ENCODE data around the gene FHIT.

The FHIT gene

GRCh38 chr3:60427109-60427508, 824.1 kb downstream of the FHIT start:
- DNase-seq (ENCODE audit: low read depth), result no peak
- TF ChIP-seq CTCF (IDR thresholded peaks at IDR 0.05; ENCODE audit: control insufficient read depth, insufficient read depth, low read depth, low read length, missing control alignments), result no peak
- no peak overlapping the region for H3K4me3 ChIP-seq (ENCODE audit: control insufficient read depth, low read depth, low read length)

- no peak for TF ChIP-seq CTCF (IDR thresholded peaks at IDR 0.05; ENCODE audit: control insufficient read depth, insufficient read depth, low read depth, low read length, missing control alignments)
- H3K4me3 ChIP-seq (ENCODE audit: control insufficient read depth, low read depth, low read length), result no peak overlapping the region
- DNase-seq (ENCODE audit: low read depth), result no peak
Observed at GRCh38 chr3:60424942-60425341, 826.3 kb downstream of the FHIT start.

- TF ChIP-seq CTCF (IDR thresholded peaks at IDR 0.05; ENCODE audit: control insufficient read depth, insufficient read depth, low read depth, low read length, missing control alignments), result no peak
- H3K4me3 ChIP-seq (ENCODE audit: control insufficient read depth, low read depth, low read length), result no peak overlapping the region
- DNase-seq (ENCODE audit: low read depth), result no peak
Observed at GRCh38 chr3:60424034-60424433, 827.2 kb downstream of the FHIT start.

- H3K4me3 ChIP-seq (ENCODE audit: control insufficient read depth, low read depth, low read length), result no peak overlapping the region
- no peak for DNase-seq (ENCODE audit: low read depth)
- no peak for TF ChIP-seq CTCF (IDR thresholded peaks at IDR 0.05; ENCODE audit: control insufficient read depth, insufficient read depth, low read depth, low read length, missing control alignments)
Observed at GRCh38 chr3:60423556-60423955, 827.7 kb downstream of the FHIT start.

- DNase-seq (ENCODE audit: low read depth), result no peak
- TF ChIP-seq CTCF (IDR thresholded peaks at IDR 0.05; ENCODE audit: control insufficient read depth, insufficient read depth, low read depth, low read length, missing control alignments), result no peak
Observed at GRCh38 chr3:60421749-60422446, 829.4 kb downstream of the FHIT start.

GRCh38 chr3:60417576-60417975, 833.7 kb downstream of the FHIT start:
- TF ChIP-seq CTCF (IDR thresholded peaks at IDR 0.05; ENCODE audit: control insufficient read depth, insufficient read depth, low read depth, low read length, missing control alignments), result no peak
- no peak for DNase-seq (ENCODE audit: low read depth)
- H3K4me3 ChIP-seq (ENCODE audit: control insufficient read depth, low read depth, low read length), result no peak overlapping the region

More at GRCh38 chr3:60421749-60422446, 829.4 kb downstream of the FHIT start:
- no peak overlapping the region for H3K4me3 ChIP-seq (ENCODE audit: control insufficient read depth, low read depth, low read length)

Measured in AG09309 (cell line).